Measurements from ENCODE around the gene CGB7.
"Not testable (repeated sequence)": the region's sequence is repeated elsewhere in the genome, so short reads cannot be mapped to it uniquely, and the experiment has no call there.

CGB7 gene

GRCh38 chr19:49057636-49058234 is at the start of gene CGB7:
CGB7 (minus strand) TSS chr19:49057749; CDS start chr19:49055375, 2,374 bp downstream.
- DNase-seq, result no peak

- peak; percentile 68 for DNase-seq
Observed at GRCh38 chr19:49106648-49107135, 49.1 kb upstream of the CGB7 start.

- no peak for DNase-seq
Observed at GRCh38 chr19:49104229-49104864, 46.8 kb upstream of the CGB7 start.

GRCh38 chr19:49103331-49104085 is 46.0 kb upstream of the CGB7 start:
- no peak for DNase-seq

GRCh38 chr19:49102303-49102702 is 44.8 kb upstream of the CGB7 start:
- DNase-seq, result no peak

GRCh38 chr19:49101160-49101559 is 43.6 kb upstream of the CGB7 start:
- DNase-seq, result no peak

GRCh38 chr19:49098795-49099194 is 41.2 kb upstream of the CGB7 start:
- no peak for DNase-seq

GRCh38 chr19:49097453-49098288 is 40.1 kb upstream of the CGB7 start:
- peak; percentile 70 for DNase-seq

- no peak for DNase-seq
Observed at GRCh38 chr19:49094505-49095482, 37.2 kb upstream of the CGB7 start.

GRCh38 chr19:49092686-49093085 is 35.1 kb upstream of the CGB7 start:
- no peak for DNase-seq

GRCh38 chr19:49091391-49092038 is 34.0 kb upstream of the CGB7 start:
- no peak for DNase-seq

- no peak for DNase-seq
Observed at GRCh38 chr19:49086296-49086695, 28.7 kb upstream of the CGB7 start.

- no peak for DNase-seq
Observed at GRCh38 chr19:49085868-49086232, 28.3 kb upstream of the CGB7 start.

- peak; percentile 99 for DNase-seq
Observed at GRCh38 chr19:49085020-49085867, 27.7 kb upstream of the CGB7 start, which contains the start of gene SNRNP70. SNRNP70 (plus strand) TSS chr19:49085451; CDS start chr19:49086415, 964 bp downstream.

GRCh38 chr19:49084206-49085019 is 26.9 kb upstream of the CGB7 start:
- no peak for DNase-seq

- no peak for DNase-seq
Observed at GRCh38 chr19:49081273-49081672, 23.7 kb upstream of the CGB7 start.

- DNase-seq, result no peak
Observed at GRCh38 chr19:49080392-49080791, 22.8 kb upstream of the CGB7 start.

GRCh38 chr19:49074869-49075268 is 17.3 kb upstream of the CGB7 start:
- not testable (repeated sequence) for DNase-seq

Measured in activated gamma-delta T cell treated with Interleukin-2 at 50 U/mL for 16 hours (primary cell).